CD4-positive, alpha-beta T cell treated with Interleukin-21 for 1 hour (primary cell): ENCODE measurements around the gene ICAM2.

Experiments
- DNase-seq: peaks from one replicate; pipeline ENCODE4 v3.0.0-alpha.2; 2020

The ICAM2 gene

GRCh38 chr17:64020056-64020766 lies at the start of gene ICAM2:
Gene ICAM2, minus strand, starts transcription at chr17:64020633. Its CDS starts 13,942 bp downstream, at chr17:64006691.
- DNase-seq: peak; percentile 96

- DNase-seq: no peak
These were observed 49.8 kb upstream of the ICAM2 start for GRCh38 chr17:64070213-64070612.

GRCh38 chr17:64069143-64069542 lies 48.7 kb upstream of the ICAM2 start:
- DNase-seq: no peak

GRCh38 chr17:64067657-64068056 lies 47.2 kb upstream of the ICAM2 start:
- DNase-seq: no peak

GRCh38 chr17:64066716-64067115 lies 46.3 kb upstream of the ICAM2 start:
- DNase-seq: peak; percentile 72

- no peak for DNase-seq
These were observed 44.7 kb upstream of the ICAM2 start for GRCh38 chr17:64065161-64065560.

GRCh38 chr17:64064331-64064730 lies 43.9 kb upstream of the ICAM2 start:
- no peak for DNase-seq

- peak; percentile 56 for DNase-seq
These were observed 43.4 kb upstream of the ICAM2 start for GRCh38 chr17:64063766-64064224.

GRCh38 chr17:64063088-64063487 lies 42.7 kb upstream of the ICAM2 start:
- DNase-seq: peak; percentile 48

GRCh38 chr17:64061178-64061898 lies 40.9 kb upstream of the ICAM2 start:
- no peak for DNase-seq

- no peak for DNase-seq
These were observed 39.9 kb upstream of the ICAM2 start for GRCh38 chr17:64060331-64060730.

GRCh38 chr17:64059756-64060155 lies 39.3 kb upstream of the ICAM2 start:
- DNase-seq: no peak

- no peak for DNase-seq
These were observed 38.2 kb upstream of the ICAM2 start for GRCh38 chr17:64058621-64059020.

- no peak for DNase-seq
These were observed 37.3 kb upstream of the ICAM2 start for GRCh38 chr17:64057701-64058263.

GRCh38 chr17:64056269-64057005 lies 36.0 kb upstream of the ICAM2 start:
- DNase-seq: peak; percentile 22

- DNase-seq: no peak
These were observed 35.0 kb upstream of the ICAM2 start for GRCh38 chr17:64055183-64056142.

- no peak for DNase-seq
These were observed 33.9 kb upstream of the ICAM2 start for GRCh38 chr17:64054304-64054703.

GRCh38 chr17:64053101-64053500 lies 32.7 kb upstream of the ICAM2 start:
- no peak for DNase-seq

- DNase-seq: peak; percentile 74
These were observed 30.7 kb upstream of the ICAM2 start for GRCh38 chr17:64051153-64051552.

- DNase-seq: no peak
These were observed 28.4 kb upstream of the ICAM2 start for GRCh38 chr17:64048805-64049204.

- DNase-seq: no peak
These were observed 24.7 kb upstream of the ICAM2 start for GRCh38 chr17:64045176-64045575.
